Measurements from ENCODE around the gene RND2.

Gene RND2

DNA sequence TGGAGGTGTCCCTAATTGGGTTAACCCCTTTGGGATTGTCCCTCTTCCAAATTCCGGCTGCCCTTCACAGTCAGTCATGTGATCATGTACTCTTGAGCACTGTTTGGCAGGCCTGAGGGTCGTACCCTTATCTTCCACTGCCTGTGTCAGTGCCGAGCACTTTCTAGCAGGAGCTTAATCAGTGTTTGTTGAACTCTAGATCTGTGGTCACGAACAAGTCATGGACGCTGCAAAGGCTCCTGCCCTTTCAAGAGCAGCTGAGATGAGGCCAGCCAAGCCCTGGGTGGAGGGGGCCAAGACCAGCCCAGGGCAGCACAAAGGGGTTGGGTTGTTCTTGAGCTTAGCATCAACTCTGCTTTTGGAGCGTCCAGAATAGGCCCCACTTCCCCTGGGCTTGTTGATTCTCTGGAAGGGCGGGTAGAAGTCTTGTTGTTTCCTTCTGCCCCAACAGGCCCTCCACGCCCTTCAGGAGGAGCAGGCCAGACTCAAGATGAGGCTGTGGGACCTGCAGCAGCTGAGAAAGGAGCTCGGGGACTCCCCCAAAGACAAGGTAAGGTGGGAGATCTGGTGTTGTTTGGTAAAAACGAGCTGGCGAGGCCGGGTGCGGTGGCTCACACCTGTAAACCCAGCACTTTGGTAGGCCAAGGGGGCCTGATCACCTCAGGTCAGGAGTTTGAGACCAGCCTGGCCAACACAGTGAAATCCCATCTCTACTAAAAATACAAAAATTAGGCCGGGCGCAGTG lies 13.1 kb upstream of the RND2 start:
- TF ChIP-seq, protein P1, sequence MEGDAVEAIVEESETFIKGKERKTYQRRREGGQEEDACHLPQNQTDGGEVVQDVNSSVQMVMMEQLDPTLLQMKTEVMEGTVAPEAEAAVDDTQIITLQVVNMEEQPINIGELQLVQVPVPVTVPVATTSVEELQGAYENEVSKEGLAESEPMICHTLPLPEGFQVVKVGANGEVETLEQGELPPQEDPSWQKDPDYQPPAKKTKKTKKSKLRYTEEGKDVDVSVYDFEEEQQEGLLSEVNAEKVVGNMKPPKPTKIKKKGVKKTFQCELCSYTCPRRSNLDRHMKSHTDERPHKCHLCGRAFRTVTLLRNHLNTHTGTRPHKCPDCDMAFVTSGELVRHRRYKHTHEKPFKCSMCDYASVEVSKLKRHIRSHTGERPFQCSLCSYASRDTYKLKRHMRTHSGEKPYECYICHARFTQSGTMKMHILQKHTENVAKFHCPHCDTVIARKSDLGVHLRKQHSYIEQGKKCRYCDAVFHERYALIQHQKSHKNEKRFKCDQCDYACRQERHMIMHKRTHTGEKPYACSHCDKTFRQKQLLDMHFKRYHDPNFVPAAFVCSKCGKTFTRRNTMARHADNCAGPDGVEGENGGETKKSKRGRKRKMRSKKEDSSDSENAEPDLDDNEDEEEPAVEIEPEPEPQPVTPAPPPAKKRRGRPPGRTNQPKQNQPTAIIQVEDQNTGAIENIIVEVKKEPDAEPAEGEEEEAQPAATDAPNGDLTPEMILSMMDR (conservative IDR thresholded peaks at IDR 0.05): no peak
- TF ChIP-seq ZFX (IDR thresholded peaks at IDR 0.05): no peak
- H3K27ac ChIP-seq: no peak overlapping the region

DNA sequence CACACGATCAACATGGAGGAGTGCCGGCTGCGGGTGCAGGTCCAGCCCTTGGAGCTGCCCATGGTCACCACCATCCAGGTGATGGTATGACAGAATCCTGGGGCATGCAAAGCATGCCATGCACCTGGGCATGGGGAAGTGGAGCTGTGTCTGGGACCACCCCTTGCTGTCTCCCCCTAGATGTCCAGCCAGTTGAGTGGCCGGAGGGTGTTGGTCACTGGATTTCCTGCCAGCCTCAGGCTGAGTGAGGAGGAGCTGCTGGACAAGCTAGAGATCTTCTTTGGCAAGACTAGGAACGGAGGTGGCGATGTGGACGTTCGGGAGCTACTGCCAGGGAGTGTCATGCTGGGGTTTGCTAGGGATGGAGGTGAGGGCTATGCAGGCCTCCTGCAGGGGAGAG lies 11.7 kb upstream of the RND2 start:
- no peak for TF ChIP-seq ZFX (IDR thresholded peaks at IDR 0.05)
- TF ChIP-seq, protein P1 (conservative IDR thresholded peaks at IDR 0.05): no peak
- no peak overlapping the region for H3K27ac ChIP-seq

DNA sequence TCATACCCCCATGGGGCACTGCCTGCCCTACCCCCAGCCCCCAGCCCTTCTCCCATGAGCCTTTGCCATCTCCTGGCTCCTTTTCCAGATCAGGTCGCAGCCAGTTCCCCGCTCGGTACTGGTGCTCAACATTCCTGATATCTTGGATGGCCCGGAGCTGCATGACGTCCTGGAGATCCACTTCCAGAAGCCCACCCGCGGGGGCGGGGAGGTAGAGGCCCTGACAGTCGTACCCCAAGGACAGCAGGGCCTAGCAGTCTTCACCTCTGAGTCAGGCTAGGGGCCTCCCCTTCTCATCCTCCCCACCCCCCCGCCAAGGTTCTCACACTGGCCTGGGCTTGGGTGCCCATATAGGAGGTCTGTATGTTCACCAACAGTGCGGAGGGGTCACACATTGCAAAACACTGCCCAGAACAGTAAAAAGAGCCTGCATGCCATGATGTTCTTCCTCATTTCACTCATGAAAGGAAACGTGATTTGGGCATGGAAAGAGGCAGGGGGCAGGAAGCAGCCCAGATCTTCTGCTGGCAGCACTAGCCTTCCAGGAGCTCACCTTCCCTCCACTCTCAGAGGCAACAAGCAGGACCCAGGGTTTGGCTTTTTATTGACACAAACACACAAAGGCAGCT lies 10.9 kb upstream of the RND2 start:
- no peak overlapping the region for H3K27ac ChIP-seq
- TF ChIP-seq ZFX (IDR thresholded peaks at IDR 0.05): no peak
- TF ChIP-seq, protein P1 (conservative IDR thresholded peaks at IDR 0.05): no peak

DNA sequence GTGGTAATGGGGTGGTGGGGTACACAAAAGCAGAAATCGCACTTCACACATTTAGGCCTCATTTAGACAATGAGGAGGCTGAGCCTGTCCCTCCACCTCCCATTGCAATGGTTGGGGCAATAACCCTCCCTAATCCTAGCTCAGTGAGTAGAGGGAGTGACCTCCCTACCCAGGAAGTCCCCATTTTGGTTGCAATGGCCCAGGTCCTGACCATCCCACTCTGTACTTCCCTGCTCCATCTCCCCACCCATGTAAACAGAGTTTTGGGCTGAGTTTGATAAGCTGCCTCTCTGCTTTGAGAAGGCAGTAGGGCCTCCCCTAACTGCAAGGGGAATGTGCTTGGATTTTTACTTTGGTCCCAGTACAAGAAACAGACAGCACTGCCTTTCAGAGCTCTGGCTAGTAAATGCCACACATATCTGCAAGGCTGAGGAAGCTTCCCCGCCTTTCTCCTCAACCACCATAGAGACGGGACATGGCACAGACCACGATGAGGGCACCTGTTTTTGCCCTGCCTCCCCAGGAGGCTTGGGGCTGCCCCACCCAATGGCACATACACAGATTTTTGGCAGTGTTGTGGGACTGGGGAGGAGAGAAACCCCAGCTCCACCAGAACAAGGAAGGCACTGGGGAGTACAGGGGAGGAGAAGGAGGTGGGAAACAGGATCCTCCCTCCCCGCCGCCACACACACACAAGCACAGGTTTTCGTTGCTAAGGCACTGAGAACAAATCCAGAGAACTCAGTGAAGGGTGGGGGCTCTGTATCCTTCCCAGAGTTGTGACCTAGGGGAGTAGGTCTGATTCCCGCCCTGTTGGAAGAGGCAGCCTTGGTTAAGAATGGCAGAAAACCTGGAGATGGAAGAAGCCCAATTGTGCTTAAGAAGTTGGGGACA lies 10.1 kb upstream of the RND2 start:
- TF ChIP-seq, protein P1 (conservative IDR thresholded peaks at IDR 0.05): no peak
- TF ChIP-seq ZFX (IDR thresholded peaks at IDR 0.05): no peak
- H3K27ac ChIP-seq: no peak overlapping the region

DNA sequence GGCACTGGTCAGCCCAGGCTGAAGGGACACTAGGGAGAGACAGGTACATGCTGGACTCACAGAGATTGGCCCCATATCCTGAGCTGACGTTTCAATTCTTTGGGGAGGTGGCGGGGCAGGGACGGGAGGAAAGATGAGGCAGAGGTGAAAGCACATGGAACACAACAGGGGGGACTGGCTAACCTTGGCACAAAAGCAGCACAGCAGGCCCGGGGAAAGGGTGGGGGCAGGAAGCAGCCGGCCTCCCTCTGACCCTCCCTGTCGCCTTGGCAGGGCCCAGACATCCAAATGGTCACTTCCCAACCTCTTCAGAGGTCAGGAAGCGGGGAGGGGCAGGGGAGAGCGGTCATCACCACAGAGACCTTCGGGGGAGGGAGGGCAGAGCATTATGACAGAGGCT lies 9.5 kb upstream of the RND2 start:
- TF ChIP-seq ZFX (IDR thresholded peaks at IDR 0.05): no peak
- TF ChIP-seq, protein P1 (conservative IDR thresholded peaks at IDR 0.05): no peak
- H3K27ac ChIP-seq: no peak overlapping the region

DNA sequence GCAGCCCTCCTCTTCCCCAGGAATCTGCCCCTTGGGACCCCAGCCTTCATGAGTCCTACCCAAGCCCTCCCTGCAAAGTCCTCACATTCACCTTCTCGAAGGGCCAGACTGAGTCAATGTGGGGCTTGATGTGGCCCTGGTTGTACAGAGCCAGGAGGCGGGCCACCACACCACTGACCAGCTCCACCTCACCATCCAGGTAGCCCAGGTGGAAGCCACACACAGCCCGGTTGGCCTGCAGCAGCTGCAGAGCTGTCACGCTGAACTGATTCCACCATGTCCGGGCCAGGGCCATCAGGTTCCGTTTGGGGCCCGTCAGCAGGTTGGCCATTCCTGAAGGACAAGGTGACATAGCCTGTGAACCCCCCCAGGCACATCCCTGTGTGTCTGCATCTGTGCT lies 8.8 kb upstream of the RND2 start:
- H3K27ac ChIP-seq: no peak overlapping the region
- TF ChIP-seq, protein P1 (conservative IDR thresholded peaks at IDR 0.05): no peak
- no peak for TF ChIP-seq ZFX (IDR thresholded peaks at IDR 0.05)
